Measurements from ENCODE around the gene ELAVL4. TPM values are rescaled to one million over a fixed set of nuclear protein-coding genes. Genes with fewer than 3 reads are reported as not detected.

ELAVL4 gene
- total and polyA plus RNA-seq, 5 donors from 2014 or later: not detected

- Histone ChIP-seq H3K9me3 (ENCODE audit: control insufficient read depth in 2 of 2, low read length in 2 of 2) (no peaks in the 10 kb centered on the region), H3K27me3 (ENCODE audit: control insufficient read depth, insufficient read depth, low read length) (no peaks in the 10 kb centered on the region), H3K27ac (ENCODE audit: insufficient read depth, low read length, poor library complexity, severe bottlenecking) (no peak overlapping the region), H3K4me1 (ENCODE audit: control insufficient read depth, insufficient read depth, low read length, poor library complexity, severe bottlenecking) (no peaks in the 10 kb centered on the region), H3K36me3 (ENCODE audit: control insufficient read depth, insufficient read depth, low read length) (no peaks in the 10 kb centered on the region), H3K4me3 (ENCODE audit: low read depth, low read length) (no peak overlapping the region)
- H3K27me3 Mint-ChIP-seq: no peaks in the 10 kb centered on the region
- no peaks in the 10 kb centered on the region for H3K4me1 Mint-ChIP-seq
- DNase-seq (no peak), ATAC-seq (ENCODE audit: low read depth in 2 of 2) (no peak)
- no peak overlapping the region for H3K27ac Mint-ChIP-seq
- no peak overlapping the region for H3K4me3 Mint-ChIP-seq
- no peaks in the 10 kb centered on the region for H3K36me3 Mint-ChIP-seq
- H3K9me3 Mint-ChIP-seq: peaks cover 0 to 7% (median 2%) of the 10 kb centered on the region in 7 donors
Measured at GRCh38 chr1:50243939-50244338, 135.2 kb downstream of the ELAVL4 start.

- peaks cover 0 to 3% (median 0%) of the 10 kb centered on the region in 7 donors for H3K9me3 Mint-ChIP-seq
- H3K27ac Mint-ChIP-seq: no peak overlapping the region
- no peaks in the 10 kb centered on the region for H3K36me3 Mint-ChIP-seq
- no peaks in the 10 kb centered on the region for H3K4me1 Mint-ChIP-seq
- ATAC-seq (ENCODE audit: low read depth in 2 of 2) (no peak), DNase-seq (no peak)
- no peaks in the 10 kb centered on the region for H3K27me3 Mint-ChIP-seq
- H3K4me3 Mint-ChIP-seq: no peak overlapping the region
- no peaks in the 10 kb centered on the region for H3K36me3 ChIP-seq (ENCODE audit: control insufficient read depth, insufficient read depth, low read length)
- H3K4me3 ChIP-seq (ENCODE audit: low read depth, low read length): no peak overlapping the region
- no peak overlapping the region for H3K27ac ChIP-seq (ENCODE audit: insufficient read depth, low read length, poor library complexity, severe bottlenecking)
- H3K4me1 ChIP-seq (ENCODE audit: control insufficient read depth, insufficient read depth, low read length, poor library complexity, severe bottlenecking): no peaks in the 10 kb centered on the region
- H3K27me3 ChIP-seq (ENCODE audit: control insufficient read depth, insufficient read depth, low read length): no peaks in the 10 kb centered on the region
- no peaks in the 10 kb centered on the region for H3K9me3 ChIP-seq (ENCODE audit: control insufficient read depth in 2 of 2, low read length in 2 of 2)
Measured at GRCh38 chr1:50246869-50247268, 138.1 kb downstream of the ELAVL4 start.

- no peaks in the 10 kb centered on the region for H3K27me3 Mint-ChIP-seq
- no peak for DNase-seq
- H3K9me3 Mint-ChIP-seq: no peaks in the 10 kb centered on the region
- no peaks in the 10 kb centered on the region for H3K36me3 Mint-ChIP-seq
- Histone ChIP-seq H3K9me3 (ENCODE audit: control insufficient read depth in 2 of 2, low read length in 2 of 2) (no peaks in the 10 kb centered on the region), H3K4me1 (ENCODE audit: control insufficient read depth, insufficient read depth, low read length, poor library complexity, severe bottlenecking) (no peaks in the 10 kb centered on the region), H3K27me3 (ENCODE audit: control insufficient read depth, insufficient read depth, low read length) (no peaks in the 10 kb centered on the region), H3K27ac (ENCODE audit: insufficient read depth, low read length, poor library complexity, severe bottlenecking) (no peak overlapping the region), H3K4me3 (ENCODE audit: low read depth, low read length) (no peak overlapping the region), H3K36me3 (ENCODE audit: control insufficient read depth, insufficient read depth, low read length) (no peaks in the 10 kb centered on the region)
- no peak overlapping the region for H3K4me3 Mint-ChIP-seq
- no peak for ATAC-seq (ENCODE audit: low read depth in 2 of 2)
- no peak overlapping the region for H3K27ac Mint-ChIP-seq
- no peaks in the 10 kb centered on the region for H3K4me1 Mint-ChIP-seq
Measured at GRCh38 chr1:50251702-50252101, 143.0 kb downstream of the ELAVL4 start.

- Histone ChIP-seq H3K9me3 (ENCODE audit: control insufficient read depth in 2 of 2, low read length in 2 of 2) (no peaks in the 10 kb centered on the region), H3K36me3 (ENCODE audit: control insufficient read depth, insufficient read depth, low read length) (no peaks in the 10 kb centered on the region), H3K4me1 (ENCODE audit: control insufficient read depth, insufficient read depth, low read length, poor library complexity, severe bottlenecking) (no peaks in the 10 kb centered on the region), H3K27ac (ENCODE audit: insufficient read depth, low read length, poor library complexity, severe bottlenecking) (no peak overlapping the region), H3K4me3 (ENCODE audit: low read depth, low read length) (no peak overlapping the region), H3K27me3 (ENCODE audit: control insufficient read depth, insufficient read depth, low read length) (no peaks in the 10 kb centered on the region)
- Mint-ChIP-seq H3K4me3 (no peak overlapping the region), H3K27me3 (peaks cover 2% of the 10 kb centered on the region), H3K4me1 (no peaks in the 10 kb centered on the region), H3K9me3 (no peaks in the 10 kb centered on the region), H3K36me3 (no peaks in the 10 kb centered on the region), H3K27ac (no peak overlapping the region)
- DNase-seq (no peak), ATAC-seq (ENCODE audit: low read depth in 2 of 2) (no peak)
Measured at GRCh38 chr1:50252196-50252595, 143.5 kb downstream of the ELAVL4 start.

Other genes starting within 250 kb of the ELAVL4 start
- gene AGBL4, start 85.0 kb upstream of the ELAVL4 start, total RNA-seq: 0.47 TPM
- gene AGBL4, start 85.0 kb upstream of the ELAVL4 start, polyA plus RNA-seq: not detected